SHP77 (cell line): Measurements from ENCODE around the gene KCNMA1.
"Not testable (repeated sequence)": the region's sequence is repeated elsewhere in the genome, so short reads cannot be mapped to it uniquely, and the experiment has no call there.

Experiments
- DNase-seq, 2 experiments: peaks; one replicate each; lab custom pipeline; 2025; lab: John Stamatoyannopoulos, UW

The KCNMA1 gene

DNA sequence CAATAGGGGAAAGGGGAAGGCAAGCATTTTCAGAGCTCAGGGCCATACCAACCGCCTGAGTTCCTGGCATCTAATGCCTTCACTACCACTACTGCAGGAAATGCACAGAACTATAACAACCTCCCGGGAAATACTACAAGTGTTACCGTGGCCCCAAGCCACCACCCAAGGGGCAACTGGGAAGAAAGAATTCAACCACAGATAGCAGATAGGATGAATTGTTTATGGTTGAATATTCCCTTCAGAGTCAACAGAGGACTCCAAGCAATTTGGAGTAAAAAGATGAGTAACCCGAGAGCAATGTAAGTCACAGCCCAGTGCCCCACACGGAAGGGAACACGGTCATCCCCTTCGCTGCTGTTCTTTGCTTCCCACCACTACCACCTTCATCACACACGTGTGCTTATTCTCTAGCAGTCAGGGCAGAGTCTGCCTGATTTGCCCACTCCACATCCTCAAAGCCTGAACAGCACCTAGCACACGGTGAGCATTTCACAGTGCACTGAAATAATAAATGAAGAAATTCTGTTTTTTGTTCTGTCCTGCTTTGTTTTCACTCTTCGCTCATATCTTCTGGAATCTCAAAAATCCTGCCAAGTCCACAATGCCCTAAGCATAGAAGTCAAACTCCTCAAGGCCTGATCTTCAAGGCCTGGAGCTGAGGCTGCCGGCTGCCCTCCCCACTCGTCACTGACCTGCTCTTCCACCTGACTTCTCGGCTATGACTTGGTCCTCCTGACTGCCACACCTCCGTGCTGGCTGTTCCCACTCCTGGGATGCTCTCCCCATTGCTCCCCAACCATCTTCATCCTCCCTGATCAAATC is 221.1 kb downstream of the KCNMA1 start:
- DNase-seq = no peak

DNA sequence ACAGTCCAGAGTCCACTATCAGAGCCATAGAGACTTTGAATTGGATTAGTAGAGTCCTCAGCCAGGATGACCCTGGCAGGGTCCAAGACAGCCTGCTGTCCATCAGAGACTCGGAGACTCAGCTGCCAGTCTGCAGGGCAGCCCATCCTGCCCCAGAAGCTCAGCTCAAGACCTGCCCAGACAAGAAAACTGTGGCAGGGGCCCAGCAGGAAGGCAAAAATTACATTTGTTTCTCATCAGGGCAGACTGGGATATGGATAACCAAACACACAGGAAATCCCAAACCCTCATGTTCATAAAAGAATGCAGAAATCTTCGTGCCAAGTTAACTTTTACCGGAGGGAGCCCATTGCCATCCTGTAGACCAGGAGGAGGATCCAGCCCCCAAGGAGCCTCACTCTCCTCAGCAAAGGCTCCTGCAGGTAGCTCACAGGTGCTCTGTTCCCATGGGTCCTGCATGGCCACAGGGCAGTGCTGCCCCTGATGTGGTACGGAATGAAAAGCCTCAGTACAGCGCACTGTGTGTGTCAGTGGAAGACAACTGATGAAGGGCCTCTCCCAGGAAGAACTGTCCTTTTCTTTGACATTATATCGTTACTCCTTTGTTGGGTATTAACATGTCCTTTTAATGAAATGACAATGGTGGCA is 222.2 kb downstream of the KCNMA1 start:
- DNase-seq = no peak

DNA sequence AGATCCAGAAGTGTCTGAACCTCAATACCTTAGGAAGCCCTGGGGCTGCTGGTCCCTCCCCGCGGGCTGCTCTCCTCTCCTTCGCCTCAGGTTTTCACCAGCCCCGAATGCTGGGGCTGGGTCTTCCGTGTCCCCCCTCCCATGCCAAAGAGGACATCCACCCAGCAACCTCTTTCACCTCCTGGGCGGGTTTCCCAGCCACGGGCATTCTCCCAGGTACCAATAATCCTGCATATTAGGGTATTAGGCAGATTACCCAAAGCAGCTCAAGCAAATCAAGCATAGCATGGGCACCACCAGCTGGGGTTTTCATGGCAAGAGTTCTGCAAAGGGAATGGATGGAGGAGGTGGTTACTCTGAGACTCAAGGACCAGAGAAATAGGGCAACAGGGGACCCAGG is 224.4 kb downstream of the KCNMA1 start:
- DNase-seq = no peak

DNA sequence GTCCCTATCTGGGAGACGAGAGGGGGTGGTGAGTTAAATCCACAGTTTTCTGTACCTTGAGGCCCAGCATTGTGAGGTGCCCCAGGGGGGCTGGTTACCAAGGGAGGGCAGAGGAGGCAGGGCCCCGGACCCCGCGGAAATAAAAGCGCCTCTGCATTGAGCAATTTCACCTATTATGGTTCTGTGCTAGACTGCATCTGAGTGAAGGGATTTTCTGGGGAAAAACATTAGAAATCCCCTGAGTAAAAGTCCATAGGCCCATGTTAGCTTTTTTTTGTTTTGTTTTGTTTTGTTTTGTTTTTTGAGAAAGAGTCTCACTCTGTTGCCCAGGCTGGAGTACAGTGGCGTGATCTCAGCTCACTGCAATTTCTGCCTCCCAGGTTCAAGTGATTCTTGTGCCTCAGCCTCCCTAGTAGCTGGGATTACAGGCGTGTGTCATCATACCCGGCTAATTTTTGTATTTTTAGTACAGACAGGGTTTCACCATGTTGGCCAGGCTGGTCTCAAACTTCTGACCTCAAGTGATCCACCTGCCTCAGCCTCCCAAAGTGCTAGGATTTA is 225.0 kb downstream of the KCNMA1 start:
- DNase-seq = not testable (repeated sequence)

DNA sequence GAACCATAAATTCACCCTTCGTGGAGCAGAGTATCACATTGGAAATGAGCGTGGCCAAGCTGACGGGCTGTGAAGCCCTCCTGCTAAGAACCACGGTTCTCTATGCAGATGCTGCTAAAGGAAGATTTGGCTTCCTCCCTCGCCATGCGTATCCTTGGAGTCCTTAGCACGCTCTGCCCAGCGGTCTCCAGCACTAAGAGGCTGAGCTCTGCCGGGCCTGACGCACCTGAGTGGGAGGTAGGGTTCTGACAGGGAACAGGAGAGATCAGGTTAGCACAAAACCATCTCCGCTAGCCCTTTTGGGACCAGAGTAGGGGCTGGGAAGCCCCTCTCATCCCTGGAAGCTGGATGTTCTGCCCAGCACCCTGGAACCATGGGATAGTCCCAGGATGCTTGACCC is 225.8 kb downstream of the KCNMA1 start:
- no peak for DNase-seq

DNA sequence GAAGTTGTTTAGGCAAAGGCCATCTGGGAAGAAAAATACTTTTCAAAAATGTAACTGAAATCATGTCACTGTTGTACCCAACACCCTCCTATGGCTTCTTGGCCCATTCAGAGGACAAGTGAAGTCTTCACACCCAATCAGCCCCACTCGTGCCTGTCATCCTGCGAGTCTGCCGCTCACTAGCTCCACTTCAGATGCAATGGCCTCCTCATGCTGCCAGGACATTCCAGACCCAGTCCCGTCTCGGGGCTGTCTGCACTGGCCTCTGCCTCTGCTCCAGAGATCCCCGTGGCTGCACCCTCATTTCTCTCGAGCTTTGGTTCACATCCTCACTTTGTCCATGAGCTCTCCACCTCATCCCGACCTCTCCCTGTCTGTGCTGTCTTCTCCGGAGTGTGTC is 227.1 kb downstream of the KCNMA1 start:
- no peak for DNase-seq

DNA sequence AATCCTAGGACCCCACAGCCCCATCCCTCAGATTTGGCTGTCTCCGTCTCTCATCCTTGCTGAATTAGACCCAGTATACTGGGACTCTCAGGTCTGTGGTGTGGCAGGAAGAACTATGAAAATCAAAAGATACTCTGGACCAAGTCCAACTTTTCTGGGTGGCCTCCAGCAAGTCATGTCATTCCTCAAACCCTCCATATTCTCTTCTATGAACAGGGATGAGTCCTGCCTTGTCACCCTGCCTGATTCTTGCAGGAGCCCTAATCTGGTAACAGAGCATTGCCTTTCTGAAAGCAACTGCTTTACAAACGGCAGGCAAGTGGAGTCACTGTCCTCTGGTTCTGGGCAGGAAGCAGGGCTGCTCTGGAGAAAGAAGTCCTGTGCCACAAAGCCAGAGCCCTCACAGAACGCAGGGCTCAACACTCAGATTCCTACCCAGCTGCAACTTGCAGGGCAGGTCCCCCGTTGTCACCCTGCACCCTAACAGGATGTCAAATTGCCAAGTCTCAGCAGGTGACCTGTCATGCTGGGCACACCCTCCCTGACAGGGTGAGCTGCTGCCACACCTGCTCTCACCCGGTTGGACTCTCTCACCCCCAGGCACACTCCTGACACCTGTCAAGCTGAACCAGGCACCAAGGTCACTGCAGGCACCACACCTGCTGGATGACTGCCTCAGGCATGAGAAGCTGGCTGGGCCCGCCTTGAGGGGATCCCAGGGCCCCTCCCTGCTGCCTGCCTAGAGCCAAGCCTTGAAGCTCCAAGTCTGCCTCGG is 227.7 kb downstream of the KCNMA1 start:
- DNase-seq = peak in 1 of 2 experiments; percentile 9

DNA sequence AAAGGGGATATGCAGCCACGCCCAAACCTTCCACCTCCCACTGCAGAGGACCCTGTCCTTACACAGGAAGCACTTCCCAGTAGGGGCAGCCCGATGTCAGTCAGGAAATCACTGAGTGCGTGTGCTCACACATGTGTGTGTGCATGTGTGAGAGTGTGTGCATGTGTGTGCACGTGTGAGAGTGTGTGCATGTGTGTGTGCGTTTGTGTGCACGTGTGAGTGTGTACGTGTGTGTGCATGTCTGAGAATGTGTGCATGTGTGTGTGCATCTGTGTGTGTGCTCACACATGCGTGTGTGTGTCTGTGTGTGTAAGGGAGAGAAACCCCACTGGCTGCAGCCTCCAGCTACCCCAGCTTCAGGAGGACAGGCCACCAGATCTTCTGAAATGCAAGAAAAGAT is 229.3 kb downstream of the KCNMA1 start:
- DNase-seq = no peak

DNA sequence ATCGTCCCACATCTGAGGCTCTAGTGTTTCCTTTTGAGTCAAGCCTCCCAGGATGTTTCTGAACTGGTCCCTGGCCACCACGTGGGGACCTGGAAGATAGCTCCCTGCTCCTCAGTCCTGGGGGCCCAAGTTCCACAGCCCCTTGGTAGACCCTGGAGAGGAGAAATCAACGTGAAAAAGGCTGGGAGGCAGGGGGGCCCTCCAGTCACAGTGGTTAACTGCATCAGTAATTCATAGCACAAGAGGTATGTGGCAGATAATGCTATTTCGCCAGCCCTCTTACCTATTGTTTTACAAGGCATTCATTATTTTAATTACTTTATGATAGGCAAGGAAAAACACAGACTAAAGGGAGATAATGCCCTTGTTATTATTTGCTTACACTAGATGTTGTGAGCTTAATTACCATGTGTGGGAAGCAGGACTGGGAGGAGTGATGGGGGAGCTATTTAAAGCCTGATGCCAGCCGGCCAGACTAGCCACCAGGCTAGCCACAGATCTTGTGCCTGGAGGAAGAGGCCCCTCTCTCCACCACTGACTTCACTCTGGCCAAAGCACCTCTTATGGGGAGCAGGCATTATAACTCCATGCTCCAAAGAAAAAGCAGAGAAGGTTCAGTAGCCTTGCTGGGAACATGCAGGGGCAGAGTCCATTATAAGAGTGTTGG is 230.7 kb downstream of the KCNMA1 start:
- no peak for DNase-seq

DNA sequence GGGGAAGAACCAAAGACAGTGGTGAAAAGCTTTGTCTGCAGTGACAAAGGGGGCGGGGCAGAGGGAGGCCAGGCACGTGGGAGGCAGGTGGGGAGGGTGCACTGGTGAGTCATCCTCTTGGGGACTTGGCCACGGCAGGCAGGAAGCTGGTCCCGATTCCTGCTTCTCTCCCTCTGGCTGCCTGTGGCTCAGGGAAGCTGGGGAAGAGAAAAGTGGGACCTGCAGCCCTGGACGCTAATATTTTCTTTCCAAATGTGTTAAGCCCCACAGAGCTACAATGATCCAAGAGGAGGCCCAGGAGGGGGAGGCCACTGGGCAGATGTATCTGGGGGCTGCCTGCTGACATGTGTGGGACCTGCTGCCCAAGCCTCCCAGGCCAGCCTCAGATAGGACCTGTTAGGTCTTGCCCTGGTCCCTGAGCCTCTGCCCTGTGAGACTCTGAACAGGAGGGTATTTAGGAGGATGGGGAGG is 231.8 kb downstream of the KCNMA1 start:
- peak; percentile 58 to 69 for DNase-seq

DNA sequence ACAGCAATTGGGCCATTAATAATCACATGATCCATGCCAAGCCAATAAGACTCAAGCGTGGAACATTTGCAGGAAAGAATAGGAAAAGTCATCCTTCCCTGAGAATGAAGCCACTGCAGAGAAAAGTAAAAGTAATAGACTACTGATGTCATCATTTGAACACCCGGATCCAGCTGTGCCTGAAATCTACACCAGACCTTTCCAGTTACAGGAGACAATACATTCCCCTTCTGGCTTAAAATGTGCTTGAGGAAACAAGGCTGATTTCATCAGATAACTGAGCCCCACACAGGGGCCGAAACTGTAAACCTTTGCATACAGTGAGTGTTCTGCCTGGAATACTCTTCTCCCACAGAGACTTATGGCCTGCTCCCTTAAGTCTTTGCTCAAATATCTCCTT is 232.8 kb downstream of the KCNMA1 start:
- no peak for DNase-seq

DNA sequence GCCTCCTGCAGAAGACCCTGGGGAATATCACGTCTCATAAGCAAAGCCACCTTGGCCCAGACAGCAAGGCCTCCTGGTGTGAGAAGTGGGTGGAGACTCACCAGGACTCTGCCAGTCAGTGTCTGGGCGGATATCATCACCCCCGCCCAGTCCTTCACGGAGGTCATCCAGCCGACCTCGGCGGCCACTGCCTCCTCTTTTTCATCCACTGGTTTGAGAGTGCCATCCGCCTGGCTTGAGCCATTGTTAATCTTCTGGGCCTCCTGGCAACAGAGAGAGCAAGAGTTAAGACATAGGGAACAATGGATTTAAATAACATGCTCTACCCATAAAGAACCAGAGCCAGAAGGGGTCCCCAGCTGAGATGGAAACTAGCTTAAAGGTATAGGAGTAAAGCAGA is 233.8 kb downstream of the KCNMA1 start:
- no peak for DNase-seq

DNA sequence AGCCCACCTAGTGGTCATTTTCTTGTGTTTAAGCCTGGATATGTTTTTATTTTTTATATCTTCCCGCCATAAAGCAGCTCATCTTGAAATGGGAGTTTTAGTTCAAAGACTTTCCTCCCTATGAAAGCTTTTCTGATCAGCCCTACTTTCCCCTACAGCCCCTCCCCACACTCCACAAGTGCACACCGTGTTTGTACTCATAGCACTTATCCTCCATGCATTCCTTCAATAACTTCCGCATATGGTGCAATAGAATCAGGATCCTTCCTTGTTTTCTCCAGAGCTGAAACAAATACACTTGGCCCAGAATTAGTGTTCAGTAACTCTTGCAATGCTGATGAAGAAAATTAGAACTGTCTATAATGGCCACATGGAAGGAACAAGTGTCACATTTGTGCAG is 235.9 kb downstream of the KCNMA1 start:
- no peak for DNase-seq

DNA sequence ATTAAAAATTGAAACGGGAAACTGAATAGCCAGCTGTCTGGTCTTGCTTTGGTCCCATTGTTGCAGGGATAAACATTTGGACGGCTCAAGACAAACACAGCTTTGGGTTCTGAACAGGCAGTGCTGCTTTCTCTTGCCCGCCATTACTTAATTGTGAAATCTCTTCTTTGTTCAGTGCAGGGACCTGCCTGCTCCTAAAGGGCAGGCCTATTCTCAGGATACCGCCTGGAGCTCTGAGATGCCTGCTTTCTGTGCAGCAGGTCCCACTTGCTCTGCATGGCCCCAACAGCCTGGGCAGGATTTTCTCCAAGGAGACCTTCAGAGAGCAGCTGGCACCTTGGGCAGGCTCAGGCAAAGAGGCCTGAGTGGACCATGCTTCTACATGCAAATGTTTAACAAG is 237.6 kb downstream of the KCNMA1 start:
- DNase-seq = no peak

DNA sequence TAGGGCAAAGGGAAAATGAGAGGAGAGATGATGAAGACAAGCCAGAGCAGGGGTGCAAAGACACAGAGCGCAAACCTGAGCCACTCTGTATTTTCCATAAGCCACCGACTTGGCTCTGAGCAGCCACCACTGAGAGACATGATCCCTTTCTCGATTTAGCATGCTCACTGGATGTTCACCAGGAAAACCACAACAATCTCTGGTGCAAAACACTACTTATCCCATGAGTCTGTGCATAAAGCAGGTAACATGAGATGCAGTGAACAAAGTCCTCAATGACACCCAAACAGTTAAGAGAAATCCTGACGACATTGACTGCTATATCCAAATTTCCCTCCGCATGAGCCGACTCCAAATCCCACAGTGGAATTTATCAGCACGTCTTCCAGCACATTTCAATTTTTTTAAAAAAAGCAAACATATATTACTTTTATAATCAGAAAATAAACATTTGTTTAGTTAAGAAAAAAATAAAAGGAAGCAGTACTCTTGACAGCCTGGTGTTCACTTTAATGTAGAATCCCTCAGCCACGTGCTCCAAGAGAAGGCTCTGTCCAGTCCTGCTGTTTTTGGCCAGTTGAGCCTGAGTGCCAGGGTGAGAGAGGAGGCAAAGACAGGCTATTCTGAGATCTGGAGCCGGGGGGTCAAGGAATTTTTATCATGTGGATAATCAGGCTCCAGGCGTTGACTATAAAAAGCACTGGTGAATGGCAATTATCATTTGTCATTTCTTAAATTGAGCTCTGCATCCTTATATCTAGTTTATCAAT is 238.4 kb downstream of the KCNMA1 start:
- DNase-seq = no peak

DNA sequence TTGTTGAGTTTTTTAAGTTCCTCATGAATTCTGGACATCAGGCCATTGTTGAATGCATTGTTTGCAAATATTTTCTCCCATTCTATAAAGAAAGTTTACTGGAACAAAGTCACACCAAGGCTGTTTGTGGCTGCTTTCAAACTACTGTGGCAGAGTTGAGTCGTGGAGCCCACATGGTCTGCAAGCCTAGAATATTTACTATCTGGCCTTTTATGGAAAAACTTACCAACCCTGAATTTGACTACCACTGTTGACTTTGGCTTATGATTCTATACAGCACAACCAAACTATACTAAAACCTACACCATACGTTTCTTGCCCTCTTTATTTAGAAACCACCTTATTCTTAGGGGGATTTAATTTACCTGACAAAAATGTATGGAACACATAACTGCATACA is 239.1 kb downstream of the KCNMA1 start:
- no peak for DNase-seq

DNA sequence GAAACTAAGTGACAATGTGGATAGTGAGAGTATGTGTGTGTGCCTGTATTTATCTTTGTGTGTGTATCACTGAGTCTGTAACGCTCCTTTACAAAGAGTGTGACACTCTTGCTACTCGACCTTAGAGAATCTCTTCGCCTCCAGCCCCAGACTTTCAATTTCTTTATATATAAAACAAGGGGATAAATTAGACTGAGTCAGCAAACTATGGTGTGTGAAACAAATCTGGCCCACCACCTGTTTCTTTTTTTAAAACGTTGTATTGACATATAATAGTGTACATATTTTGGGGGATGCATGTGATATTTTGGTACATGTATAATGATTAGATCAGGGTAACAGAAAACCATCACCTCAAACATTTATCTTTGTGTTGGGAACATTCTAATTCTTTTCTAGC is 240.5 kb downstream of the KCNMA1 start:
- DNase-seq = no peak

DNA sequence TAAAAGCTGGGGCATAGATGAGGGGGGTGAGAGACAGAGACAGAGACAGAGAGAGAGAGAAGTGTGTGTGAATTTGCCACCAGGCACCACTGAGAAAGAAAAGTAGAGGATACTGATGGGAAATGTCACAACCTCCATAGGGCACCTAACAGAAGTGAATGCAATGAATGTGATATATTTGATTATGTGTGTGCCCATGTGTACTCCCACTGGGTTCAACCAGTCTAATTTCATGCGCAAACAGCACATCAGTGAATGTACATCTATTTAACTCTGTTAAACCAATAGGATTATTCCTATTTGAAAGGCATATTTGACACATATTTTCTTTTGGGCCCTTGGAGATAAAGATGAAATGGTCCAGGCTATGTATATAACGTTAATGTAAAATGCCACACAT is 241.3 kb downstream of the KCNMA1 start:
- no peak for DNase-seq

DNA sequence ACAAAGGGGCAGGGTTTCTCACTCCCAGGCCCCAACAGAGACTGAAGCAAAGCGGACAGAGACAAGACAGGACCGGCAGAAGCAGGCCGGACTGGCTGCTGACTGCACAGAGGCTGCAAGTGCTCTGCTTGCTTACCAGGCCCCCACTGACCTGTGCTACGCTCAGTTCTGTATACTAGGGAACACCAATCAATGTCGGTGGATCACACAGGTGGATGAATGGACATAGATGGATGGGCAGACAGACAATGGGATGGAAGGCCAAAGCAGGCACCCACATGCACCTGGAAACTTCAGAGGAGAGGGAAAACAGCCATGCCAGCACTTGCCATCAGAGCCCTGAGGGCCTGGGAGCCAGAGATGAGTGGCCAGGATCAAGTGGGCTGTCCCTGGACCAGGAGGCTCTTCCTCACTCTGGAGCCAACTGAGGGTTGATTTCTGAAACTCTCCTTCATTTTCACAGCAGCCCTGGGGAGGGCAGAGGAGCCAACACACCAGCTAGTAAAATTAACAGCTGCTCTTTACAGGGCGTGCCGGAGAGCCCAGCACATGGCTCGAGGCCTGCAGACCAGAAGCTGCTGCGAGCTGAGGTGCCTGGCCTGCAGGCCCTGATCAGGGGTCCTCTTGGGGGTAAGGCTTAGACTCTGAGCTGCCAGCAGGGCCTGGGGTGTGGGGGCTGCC is 243.6 kb downstream of the KCNMA1 start:
- peak in 1 of 2 experiments; percentile 35 for DNase-seq

DNA sequence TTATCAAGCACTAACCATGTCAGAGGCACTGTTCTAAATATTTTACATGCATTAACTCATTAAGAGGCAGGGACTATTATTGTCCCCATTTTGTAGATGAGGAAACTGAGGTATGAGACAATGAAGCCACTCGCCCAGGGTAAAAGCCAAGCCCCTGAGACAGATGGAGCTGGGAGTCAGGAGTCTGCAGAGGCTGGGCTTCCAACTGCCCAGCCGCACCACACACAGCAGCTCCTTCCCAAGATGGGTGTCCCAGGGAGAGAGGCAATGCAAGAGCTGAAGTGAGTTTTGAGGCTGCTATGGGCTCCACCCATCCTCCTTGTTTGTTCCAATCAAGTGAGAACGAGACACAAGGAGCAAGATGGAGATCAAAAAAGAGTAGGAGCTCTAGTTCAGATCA is 244.2 kb downstream of the KCNMA1 start:
- DNase-seq = no peak

DNA sequence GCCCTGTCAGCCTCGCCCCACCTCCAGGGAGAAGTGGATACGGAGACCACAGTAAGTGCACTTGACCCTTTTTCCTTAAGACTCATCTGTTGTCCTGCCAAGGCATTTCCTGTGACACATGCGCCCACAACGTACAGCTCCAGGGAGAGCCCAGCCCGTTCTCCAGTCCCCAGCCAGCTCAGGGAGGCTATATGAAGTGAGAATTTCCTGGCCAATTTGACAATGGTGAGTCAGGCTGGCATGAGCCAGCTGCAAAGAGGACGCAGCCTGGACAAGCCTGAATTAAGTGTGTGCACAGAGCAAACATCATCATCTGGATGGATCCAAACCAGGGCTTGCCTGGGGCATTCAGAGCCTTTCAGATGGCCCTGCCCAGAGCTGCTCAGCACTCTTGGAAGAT is 244.8 kb downstream of the KCNMA1 start:
- DNase-seq = peak; percentile 63 to 64
